ENCODE data around the gene ERG.

Gene ERG

DNA sequence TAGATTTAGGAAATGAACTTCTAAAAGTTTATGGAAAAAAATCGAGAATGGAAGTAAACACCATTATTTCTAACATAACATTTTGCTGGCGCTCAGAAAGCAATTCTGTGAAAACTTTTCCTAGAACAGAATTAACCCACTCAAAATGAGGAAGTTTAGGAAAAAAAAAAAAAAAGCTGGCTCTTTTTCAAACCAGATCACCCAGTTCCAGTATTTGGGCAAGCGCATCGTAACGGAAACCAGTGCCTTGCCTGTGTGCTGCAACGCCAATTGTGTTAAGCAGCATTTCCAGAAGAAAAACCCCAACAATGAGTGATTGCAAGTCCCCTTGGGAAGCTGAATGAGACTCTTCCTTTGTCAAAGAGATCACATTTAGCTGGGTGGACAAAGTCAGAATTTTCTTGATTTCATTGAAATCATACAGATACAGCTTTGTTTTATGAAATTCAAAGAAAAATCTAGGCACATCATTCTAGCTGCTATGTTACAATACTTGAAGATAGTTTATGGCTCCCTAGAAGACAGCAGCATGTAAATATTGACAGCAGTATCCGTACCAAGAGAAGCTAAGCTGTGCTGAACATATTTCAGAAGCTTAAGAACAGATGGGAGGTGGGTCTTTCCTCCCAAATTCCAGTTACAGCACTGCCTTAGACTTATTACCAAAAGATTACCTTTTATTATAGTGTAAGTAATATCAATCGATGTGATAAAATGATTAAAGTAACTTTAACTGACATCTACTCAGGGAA lies 113.4 kb downstream of the ERG start:
- no peak overlapping the region for H3K4me3 ChIP-seq (ENCODE audit: low read length)
- TF ChIP-seq, protein P1, sequence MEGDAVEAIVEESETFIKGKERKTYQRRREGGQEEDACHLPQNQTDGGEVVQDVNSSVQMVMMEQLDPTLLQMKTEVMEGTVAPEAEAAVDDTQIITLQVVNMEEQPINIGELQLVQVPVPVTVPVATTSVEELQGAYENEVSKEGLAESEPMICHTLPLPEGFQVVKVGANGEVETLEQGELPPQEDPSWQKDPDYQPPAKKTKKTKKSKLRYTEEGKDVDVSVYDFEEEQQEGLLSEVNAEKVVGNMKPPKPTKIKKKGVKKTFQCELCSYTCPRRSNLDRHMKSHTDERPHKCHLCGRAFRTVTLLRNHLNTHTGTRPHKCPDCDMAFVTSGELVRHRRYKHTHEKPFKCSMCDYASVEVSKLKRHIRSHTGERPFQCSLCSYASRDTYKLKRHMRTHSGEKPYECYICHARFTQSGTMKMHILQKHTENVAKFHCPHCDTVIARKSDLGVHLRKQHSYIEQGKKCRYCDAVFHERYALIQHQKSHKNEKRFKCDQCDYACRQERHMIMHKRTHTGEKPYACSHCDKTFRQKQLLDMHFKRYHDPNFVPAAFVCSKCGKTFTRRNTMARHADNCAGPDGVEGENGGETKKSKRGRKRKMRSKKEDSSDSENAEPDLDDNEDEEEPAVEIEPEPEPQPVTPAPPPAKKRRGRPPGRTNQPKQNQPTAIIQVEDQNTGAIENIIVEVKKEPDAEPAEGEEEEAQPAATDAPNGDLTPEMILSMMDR (conservative IDR thresholded peaks at IDR 0.05; ENCODE audit: low read depth, low read length) = no peak
- no peak for DNase-seq (ENCODE audit: low read depth)

DNA sequence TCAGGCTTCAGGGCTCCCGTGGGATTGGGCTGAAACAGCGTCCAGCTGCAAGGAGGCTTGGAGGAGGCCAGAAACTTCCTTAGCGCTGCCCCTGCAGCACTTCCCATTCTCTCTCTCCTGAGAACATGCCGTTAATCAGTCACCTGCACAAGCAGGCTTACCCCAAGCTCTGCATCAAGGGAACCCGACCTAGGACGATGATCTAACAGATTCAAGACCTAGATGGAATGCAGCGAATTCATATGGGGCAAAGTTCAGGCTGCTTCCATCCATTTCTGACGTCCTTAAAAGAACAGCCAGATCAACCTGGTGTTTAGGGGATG lies 114.1 kb downstream of the ERG start:
- TF ChIP-seq, protein P1 (conservative IDR thresholded peaks at IDR 0.05; ENCODE audit: low read depth, low read length) = no peak
- no peak overlapping the region for H3K4me3 ChIP-seq (ENCODE audit: low read length)
- no peak for DNase-seq (ENCODE audit: low read depth)

DNA sequence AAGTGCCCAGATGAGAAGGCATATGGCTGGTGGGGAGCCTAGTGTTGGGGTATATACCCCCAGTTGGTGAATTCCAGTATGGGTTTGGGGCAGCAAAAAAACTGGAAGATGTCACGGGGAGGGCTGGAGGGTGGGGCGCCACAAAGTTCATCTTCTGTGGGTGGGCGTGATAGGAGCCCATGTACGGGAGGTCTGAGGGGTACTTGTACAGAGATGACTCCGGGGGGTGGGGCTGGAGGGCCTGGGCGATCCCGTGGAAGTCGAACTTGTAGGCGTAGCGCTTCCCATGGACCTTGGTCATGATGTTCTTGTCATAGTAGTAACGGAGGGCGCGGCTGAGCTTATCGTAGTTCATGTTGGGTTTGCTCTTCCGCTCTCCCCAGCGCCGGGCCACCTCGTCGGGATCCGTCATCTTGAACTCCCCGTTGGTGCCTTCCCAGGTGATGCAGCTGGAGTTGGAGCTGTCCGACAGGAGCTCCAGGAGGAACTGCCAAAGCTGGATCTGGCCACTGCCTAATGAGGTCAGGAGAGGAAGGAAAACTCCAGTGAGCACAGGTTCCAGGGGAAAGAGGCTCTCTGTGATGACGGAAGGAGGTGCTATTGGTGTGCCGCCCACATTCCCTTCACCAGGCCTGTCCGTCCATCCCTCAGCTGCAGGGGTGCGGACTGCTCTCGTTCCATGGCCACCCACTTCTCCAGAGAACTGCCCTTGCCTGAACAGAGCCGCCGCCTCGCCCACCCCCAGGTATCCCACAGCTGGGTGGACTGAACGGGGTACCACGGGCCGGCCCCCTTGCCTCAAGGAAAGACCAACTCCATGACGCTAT lies 114.7 kb downstream of the ERG start:
- TF ChIP-seq, protein P1 (conservative IDR thresholded peaks at IDR 0.05; ENCODE audit: low read depth, low read length) = no peak
- DNase-seq (ENCODE audit: low read depth) = no peak
- no peak overlapping the region for H3K4me3 ChIP-seq (ENCODE audit: low read length)

DNA sequence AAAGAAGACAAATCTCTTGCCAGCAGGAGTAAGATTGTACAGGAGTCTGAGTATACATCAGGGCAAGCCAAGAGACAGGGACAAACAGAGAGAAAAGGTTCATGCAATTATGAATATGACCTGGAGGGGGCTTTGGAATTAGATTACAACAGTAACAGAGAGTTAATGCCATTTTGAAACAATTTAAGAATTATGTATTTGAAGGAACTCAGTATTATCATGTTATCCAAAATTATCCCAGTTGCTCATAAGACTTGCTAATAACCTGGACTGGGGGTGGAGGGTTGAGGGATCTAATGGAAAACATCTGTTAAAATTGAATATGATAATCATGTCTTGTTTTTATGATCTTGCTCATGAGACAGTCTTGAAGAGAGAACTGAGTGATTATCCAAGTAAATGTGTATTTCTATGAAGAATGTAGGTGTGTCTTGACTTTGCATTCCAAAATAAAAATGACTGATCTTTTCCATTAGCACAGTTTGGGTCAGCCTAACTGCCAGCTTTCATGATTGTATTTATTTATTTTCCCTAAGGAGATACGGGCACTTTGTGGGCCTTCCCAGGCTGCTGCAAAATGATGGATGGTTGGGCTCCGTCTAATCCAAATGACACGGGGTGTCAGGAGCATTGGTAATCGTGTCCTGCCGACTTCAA lies 117.7 kb downstream of the ERG start:
- no peak for DNase-seq (ENCODE audit: low read depth)
- no peak overlapping the region for H3K4me3 ChIP-seq (ENCODE audit: low read length)
- TF ChIP-seq, protein P1 (conservative IDR thresholded peaks at IDR 0.05; ENCODE audit: low read depth, low read length) = peak; percentile 53

DNA sequence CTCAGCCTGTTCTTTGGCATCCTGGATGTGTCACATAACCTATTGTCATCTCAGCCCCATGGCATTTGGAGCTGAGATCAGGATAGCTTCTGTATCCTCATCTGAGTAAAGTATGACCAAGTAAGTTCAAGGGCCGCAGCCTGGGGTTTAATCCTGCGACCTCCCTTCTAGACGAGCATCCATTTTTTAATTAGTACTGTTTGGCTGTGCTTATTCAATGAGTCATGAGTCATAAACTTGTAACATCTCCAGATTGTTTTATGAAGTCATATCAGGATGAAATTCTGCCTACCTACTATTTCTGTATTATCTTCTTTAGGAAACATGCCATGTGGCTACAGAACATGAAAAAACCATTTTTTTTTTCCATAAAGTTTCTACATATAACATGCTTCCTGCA lies 119.1 kb downstream of the ERG start:
- no peak for DNase-seq (ENCODE audit: low read depth)
- TF ChIP-seq, protein P1 (conservative IDR thresholded peaks at IDR 0.05; ENCODE audit: low read depth, low read length) = no peak
- no peak overlapping the region for H3K4me3 ChIP-seq (ENCODE audit: low read length)

DNA sequence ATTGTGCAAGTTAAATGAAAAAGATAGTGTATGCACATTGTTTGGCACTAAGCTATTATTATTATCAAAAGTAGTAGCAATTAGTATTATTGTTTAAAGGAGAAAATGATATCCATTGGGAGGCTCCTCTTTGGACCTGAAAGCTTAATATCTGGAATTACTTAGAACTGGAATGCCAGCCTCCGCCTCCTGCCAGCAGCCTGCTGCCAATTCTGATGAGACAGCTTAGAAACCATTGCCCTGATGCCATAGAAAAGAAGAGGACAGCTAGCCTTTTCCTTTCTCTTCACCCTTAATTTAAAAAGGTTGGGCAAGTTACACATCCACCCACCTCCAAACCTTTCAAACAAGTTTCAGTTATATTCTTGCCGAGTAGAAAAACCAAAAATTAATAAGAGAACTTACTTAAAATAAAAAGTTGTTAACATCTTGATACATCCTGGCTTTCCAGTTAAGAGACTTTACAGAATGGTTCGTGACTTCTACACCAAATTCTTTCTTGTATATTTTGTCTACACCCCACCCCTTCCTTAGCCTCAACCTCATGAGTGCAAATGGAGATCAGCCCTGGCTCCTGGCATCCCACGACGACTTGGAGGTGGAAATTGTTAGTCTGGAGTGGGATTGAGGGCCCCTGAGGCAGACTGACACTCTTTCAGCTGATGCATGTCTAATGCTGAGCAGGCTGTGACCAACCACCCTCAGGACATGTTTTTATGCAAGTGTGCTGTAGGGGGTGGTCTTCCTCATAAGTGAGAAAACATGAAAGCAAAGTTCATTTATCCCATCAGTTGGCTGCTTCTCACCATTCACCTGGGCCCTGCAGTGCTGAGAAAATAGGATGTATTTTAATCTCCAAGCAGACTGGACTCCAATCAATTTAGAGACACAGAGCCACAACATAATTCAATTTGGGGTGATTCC lies 120.8 kb downstream of the ERG start:
- DNase-seq (ENCODE audit: low read depth) = no peak
- no peak overlapping the region for H3K4me3 ChIP-seq (ENCODE audit: low read length)
- TF ChIP-seq, protein P1 (conservative IDR thresholded peaks at IDR 0.05; ENCODE audit: low read depth, low read length) = no peak

Measured in retinal pigment epithelial cell (primary cell).